NCI-H446 (cell line): ENCODE measurements around the gene IRX2.

ENCODE experiments used
- DNase-seq, 2 experiments: peaks; one replicate each; lab custom pipeline; 2025; lab: John Stamatoyannopoulos, UW

Gene IRX2

DNA sequence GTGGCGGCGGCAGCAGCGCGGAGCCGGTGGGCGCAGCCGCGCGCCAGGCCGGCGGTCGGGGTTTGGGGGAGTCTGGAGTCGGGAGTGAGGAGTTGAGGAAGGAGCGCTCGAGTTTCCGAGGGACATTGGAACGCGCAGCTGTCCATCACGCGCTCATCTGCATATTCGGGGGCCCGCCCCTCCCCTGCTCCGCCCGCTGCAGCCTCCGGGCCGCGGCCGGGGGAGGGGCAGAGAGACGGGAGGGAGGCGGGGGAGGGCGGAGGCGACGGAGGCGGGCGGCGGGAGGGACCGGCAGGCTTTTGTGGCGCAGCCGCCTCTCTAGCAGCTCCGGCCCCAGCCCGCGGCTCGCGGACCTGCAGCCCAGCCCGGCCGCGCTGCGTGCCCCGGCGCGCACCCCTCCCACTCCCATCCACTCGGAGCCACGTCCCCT lies at the start of gene IRX2:
TSS of gene IRX2 (minus strand) at position 86 of the 430 bp plus-strand sequence. CDS start 264 bp downstream, outside the sequence.
- no peak for DNase-seq

DNA sequence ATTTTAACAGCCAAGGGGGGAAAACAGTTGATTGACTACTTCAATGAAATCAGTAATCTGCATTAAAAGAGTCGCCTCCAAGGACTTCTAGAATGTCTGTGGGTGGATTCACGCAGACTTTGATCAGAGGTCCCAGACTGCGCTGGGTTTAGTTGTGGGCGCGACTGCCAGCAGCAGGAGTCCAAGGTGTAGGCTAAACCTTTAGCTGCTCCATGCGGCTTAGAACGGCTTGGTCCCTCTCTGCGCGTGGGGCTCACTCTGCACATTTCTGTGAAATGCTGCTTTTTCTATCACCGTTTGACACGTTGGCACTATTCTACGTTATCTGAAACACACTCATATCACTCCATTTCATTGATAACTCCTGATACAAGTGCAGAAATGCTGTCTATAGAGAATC lies 48.6 kb upstream of the IRX2 start:
- no peak for DNase-seq

DNA sequence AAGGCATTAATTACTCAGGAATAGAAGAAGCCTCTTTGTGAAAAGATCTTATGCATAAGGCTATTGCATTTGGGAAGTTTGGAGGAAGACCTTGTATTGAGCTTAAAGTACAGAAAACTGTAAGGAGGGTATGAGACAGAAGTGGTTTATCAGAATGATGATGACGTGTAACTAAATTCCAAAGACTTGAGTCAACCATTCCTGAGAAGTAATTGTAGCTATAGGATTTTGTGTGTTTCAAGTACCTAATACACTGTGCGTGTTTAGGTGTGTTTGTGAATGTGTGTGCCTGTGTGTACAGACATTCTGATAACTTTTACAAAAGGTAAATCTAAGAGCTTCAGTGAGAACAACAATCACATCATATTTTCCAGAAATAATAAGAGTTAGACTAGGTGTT lies 46.5 kb upstream of the IRX2 start:
- DNase-seq, result no peak

DNA sequence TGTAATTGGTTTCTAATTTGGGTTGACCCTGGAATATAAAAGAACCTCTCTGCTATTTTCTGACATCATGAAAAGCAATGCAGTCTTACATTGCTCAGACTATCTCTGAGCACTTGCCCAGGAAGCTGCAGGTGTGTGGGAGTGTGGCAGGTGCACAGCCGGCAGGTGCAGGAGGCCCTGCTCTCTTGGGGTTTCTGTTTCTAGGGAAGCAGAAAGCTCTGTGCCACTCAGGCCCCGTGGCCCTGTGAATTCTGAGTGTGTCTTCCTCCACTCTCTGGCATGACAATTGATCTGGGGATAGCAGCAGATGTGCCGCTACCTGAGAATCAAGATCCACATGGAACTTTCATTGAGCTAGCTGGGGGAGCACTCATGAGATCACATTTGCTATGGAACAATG lies 45.7 kb upstream of the IRX2 start:
- DNase-seq, result no peak

DNA sequence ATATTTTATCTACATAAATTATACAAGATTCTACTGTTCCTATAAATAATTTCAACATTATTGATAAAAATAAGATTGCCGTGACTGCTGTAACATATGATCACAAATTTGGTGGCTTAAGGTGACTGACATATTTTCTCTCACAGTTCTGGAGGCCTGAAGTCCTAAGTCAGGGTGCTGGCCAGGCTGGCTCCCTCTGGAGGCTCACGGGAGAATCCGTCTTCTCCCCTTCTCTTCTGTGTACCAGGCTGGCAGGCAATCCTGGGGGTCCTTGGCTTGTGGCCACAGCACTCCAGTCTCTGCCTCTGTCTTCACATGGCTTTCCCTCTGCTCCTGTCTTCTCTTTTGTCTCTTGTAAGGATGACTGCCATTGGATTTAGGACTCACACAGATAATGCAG lies 31.7 kb upstream of the IRX2 start:
- no peak for DNase-seq

DNA sequence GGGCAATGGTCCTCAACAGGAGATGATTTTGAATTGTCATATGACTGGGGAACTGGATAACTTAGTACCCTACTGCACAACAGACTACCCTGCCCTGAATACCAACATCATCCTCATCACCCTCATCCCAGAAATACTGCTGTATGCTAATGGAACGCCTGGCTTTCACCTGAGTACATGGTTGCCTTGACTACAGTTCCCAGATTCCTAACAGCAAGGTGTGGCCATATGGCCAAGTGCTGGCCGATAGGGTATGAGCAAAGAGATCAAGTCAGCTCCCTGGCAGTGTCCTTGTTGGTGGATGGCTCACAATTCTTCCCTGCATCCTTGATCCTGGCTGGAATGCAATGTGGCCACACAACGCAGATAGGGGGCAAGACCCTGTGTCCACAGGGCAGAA lies 31.2 kb upstream of the IRX2 start:
- no peak for DNase-seq

DNA sequence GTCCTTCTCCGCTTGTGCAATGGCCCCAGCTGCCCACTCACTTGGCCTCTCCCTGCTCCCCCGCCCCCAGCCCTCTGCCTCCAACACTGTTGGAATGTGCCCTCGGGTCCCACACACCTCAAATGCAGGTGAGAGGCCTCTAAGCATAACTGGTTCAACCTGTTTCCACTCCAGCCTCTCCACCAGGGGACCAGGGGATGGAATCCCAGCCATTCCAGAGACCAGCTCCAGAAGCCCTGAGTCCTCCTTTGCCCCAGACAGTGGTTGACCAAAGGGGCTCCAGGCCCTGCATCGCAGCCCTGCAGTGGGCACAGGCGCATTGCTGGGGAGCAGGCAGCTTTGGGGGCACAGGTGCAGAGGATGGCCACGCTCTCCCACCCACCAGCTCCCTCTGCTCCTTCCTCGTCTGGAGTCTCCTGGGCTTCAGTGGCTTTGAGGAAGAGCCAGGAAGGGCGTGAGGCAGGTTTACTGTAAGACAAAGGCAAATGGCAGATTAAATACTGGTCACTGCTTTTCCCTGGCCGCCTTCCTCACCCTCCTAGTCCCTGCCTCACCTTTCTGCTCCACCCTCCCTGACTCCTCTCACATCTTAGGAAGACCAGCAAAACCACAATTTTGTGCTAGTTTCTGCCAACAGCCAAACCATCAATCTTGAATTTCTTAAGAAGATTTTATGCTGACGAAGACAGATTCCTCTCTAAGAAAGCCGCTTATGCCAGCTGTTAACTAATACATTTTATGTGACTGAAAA lies 29.1 kb upstream of the IRX2 start:
- DNase-seq, result no peak

DNA sequence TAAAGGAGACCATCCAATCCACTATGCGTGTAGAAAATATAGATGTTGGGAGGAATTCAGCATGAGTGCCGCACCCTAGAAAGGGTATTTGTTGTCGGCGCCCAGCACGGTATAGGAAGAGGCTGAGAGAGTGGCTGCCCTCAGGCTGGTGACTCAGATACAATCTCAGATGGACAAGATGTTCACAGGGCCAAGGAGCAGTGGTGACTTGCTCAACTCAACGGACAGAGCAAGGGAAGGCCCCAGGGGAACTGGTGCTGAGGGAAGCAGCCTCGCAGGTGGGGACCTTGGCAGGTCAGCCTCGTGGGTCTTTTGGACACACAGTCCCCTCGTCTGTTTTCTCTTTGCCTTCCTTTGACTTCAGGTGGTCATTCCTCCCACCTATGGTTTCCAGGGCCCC lies 28.0 kb upstream of the IRX2 start:
- DNase-seq, result no peak

DNA sequence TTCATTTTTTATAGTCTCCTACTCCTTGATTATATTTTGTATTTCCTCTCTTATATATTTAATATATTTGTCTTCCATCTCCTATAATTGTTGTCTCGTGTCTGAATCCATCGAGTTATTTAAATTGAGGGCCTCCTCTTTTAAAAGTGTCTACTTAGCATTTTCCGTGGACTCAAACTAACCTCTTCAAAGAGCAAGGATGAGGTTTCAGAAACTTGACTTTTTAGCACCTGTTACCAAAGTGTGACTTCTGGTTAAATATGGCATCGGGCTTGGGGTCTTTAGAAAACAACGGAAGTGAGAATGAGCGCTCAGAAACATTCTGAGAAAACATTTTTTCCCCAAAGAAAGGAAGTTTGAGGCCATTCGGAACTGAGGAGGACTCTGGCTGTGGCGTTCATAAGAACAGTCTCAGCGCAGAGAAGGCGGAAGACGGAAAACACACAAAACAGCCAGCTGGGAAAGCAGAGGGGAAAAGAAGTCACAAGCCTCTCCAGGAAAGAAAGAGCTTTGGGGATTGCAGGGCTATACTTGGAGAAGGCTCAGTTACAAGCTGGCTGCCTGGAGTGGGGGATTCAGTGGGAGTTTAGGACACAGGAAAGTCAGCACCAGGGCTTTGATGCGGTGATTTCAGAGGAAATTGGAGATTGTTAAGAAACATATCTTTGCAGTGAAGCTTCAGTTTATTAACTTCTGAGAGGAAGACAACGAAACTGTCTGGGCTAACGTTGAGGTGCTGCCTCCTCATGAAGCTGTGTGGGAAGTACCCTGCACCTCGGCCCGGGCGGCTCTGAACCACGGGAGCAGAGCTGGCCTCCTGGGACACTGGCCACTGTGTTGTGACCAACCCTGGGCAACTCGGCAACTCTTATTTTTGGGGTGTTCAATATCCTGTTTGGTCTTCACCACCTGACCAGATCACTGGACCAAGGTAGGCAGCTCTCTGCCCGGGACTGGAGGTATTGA lies 25.1 kb upstream of the IRX2 start:
- no peak for DNase-seq

DNA sequence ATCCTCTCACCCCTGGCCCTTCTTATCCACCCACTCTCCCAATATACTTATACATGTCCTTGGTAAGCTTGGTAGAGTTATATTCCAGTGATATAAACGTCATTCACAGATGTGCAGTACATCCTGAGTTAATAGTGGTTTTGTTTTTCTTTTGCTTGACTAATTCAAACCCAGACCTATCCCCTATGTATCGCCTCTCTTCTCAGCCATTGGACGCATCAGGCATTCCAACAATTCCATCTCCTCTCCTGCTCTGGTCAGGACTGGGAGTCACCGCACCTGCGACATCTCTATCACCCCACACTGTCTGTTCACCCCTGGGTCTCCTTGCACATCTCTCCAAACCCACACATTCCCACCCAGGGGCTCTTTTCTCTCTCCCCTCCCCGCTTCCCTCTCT lies 21.9 kb upstream of the IRX2 start:
- no peak for DNase-seq

DNA sequence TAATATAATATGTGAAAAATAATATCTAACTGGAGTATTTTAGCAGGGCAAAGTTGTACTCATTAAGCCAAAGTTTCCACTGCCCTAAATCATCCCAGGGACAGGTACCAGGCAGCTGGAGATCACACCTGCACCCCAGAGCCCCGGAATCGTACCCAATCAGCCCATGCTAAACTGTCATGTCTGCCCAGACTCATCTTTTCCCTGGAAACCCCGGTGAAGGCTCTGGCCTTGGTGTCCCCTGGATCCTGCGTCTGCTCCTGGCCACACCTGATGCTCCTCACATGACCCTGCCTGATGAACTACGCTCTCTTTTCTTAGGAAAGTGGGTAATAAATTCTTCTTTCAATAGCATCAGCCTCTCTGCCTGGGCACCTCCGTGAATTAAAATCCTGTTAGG lies 15.6 kb upstream of the IRX2 start:
- DNase-seq, result no peak

DNA sequence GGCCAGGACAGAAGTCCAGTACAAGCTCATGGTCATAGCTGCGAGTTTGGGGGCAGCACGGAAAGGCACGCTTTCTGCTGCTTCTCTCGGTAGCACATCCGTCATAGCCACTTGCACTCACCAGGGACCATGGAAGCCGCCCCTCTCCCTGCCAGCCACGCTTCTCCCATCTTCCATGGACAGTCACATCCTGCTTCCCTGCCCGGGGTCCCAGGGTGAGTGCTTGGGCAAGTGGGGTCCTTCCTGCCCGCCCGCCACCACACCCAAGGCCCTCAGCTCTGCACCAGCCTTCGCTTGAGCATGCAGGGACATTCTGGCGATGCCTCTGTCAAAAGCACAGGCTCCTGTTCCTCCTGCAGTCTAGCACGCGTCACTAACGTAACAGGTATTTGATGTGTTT lies 13.1 kb upstream of the IRX2 start:
- DNase-seq, result no peak

DNA sequence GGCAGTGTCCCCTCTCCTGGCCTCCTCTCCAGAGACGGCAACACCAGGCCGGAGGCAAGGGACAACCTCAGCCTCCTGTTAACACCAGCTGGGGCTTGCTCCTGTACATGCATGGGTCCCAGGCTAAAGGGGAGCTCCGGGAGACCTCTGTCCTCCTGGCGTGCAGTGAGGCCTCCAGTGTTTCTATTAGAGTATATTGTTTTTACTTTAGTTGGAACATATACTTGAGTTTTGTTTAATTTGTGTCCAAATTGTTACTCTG lies 12.0 kb upstream of the IRX2 start:
- no peak for DNase-seq

DNA sequence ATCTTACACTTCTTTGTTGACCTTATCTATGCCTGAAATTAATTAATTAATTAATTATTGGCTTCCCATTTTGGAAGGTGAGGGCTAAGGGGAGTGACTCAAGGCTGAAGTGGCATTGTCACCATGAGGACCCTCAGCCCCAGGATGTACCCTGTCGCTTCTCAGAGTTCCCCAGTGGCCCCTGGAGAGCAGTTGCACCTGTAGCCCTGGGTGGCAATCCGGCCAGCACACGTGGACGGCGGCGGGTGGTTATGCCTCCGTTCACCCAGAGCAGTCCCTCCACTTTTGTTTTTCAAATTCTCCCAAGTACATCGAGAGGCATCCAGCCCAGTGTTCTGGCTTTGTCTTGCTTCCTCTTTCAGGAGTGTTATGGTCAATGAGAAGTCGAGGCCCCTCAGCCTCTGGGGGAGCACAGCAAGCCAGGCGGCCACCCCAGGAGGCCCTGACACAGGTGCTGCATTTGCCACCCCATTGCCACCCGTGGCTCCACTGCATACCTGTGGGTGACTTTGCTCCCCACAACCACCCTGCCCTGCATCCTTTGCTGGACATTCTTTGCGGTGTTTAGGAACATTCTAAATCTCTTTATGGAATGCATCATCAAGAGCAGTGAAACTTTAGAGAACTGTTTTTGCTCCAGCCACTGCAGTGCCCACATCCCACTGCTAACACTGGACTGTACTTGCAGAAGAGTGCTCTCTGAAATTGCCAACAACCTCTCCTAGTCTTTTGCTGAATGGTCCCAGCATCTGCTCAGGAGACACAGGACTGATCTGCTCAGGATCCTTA lies 11.5 kb upstream of the IRX2 start:
- DNase-seq, result no peak

DNA sequence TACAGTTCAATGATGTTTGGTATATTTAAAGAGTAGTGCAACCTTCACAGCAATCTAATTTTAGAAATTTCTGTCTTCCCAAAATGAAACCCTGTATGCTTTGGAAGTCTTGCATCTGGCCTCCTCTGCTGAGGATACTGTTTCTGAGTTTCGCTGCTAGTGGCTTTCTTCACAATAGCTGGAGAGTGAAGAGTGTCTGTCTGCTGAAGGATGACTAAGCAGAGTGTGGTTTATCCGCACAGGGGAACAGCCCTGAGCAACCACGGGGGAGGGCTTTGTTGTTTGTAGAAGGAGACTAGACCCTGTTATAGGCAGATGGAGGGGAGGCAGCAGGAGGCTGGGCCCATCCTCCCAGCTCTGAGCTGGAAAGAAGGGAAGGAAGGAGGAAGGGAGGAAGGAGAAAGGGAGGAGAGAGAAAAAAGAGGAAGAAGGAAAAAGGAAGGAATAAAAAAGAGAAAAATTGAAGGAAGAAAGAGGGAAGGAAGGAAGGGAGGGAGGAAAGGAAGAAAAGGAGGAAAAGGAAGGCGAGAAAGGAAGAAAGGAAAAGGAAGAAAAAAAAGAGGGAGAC lies 10.5 kb upstream of the IRX2 start:
- DNase-seq, result no peak

DNA sequence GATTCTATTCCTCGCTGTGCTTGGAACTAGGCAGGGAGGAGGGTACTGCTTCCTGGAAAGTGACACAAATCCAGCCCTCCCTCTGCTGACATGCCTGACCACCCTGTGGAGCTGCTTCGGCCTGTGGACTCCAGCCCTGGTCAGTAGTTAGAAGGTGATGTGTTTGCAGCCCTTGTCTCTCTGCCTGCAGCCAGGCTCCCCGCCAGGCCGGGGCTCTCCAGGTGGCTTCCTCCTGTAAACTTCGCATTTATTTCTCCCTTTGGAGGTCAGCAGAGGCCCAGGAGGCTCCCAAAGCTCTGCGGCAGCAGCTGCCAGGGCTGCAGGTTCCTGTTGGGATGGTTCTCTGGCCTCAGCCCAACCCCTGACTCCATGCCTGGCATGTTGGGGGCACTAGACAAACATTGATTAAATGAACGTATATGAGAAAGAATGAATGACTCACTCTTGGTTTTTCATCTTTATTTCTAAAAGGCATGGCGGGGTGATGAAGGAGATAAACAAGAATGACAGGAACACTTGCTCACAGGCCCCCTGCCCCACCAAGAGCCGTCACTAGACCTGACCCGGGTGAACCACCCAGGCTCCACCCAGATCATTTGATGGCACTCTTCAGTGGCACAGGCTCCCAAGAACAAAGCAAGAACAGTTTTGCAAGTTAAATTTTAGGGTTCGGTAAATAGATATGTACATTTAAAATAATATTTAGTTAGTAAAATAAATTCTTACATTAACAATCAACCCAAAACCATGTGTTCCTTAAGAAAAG lies 8.4 kb upstream of the IRX2 start:
- no peak for DNase-seq

DNA sequence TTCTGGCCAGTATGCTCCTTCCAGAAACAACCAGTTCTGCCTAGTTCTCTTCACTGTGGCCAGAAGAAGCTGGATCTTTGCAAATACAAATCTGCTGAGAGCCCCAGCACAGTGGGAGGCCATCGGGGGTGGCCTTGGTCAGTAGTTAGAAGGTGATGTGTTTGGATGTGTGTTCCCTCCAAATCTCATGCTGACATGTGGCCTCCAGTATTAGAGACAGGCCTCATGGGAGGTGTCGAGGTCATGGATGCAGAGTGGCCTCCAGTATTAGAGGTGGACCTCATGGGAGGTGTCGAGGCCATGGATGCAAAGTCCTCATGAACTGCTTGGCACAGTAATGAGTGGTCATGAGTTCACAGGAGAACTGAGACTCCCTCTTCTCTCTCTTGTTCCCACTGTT lies 7.6 kb upstream of the IRX2 start:
- no peak for DNase-seq

DNA sequence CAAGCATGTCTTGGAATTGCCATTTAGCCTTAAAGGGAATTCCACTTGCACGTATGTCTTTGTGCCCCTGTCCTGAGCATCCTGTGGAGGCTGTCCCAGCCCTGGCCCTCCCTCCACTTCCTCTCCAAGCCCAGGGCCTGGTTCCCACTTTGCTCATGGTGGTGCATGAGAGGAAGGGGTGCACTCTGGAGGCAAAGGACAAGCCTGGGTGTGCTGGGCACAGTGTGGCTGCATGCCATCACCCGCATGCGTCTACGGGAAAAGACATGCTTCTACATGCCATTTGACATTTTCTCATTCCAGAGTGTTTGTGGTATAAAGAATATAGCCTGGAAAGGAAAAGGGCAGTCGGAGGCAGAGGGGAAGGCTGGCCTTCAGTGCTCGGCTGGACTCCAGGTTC lies 7.2 kb upstream of the IRX2 start:
- no peak for DNase-seq

DNA sequence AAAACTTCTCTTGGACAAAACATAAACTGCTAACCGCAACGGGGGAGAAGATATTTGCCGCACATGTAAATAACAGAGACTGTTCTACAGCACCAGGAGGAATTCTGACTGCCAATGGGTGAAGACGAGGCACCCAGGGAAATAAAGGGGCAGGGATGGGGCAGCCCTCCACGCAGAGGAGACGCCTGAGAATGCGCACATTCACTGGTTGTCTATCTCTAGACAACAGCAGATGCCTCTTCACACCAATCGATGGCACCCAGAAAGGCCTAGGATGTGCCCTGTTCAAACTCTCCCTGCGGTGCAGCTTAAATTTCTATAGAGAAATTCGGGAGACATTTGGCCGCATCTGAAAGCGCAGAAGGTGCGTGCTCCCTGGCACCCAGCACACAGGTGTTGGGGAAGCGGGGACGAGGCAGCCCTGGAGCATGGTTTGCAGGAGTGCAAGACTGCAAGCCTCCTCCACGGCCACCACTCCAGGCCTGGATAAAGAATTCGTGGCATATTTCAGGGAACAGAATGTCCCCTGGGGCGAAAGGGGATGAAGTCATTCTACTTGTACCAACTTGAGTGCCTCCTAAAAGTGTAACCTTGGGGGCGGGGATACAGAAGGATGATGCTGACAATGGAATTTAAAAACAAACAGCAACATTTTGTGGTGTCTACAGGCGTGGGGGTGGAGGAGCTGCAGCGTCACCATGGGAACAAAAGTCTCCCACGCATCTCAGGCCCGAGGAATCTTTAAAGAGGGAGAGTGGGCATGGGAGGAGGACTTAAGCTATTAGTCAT lies 6.3 kb upstream of the IRX2 start:
- no peak for DNase-seq

DNA sequence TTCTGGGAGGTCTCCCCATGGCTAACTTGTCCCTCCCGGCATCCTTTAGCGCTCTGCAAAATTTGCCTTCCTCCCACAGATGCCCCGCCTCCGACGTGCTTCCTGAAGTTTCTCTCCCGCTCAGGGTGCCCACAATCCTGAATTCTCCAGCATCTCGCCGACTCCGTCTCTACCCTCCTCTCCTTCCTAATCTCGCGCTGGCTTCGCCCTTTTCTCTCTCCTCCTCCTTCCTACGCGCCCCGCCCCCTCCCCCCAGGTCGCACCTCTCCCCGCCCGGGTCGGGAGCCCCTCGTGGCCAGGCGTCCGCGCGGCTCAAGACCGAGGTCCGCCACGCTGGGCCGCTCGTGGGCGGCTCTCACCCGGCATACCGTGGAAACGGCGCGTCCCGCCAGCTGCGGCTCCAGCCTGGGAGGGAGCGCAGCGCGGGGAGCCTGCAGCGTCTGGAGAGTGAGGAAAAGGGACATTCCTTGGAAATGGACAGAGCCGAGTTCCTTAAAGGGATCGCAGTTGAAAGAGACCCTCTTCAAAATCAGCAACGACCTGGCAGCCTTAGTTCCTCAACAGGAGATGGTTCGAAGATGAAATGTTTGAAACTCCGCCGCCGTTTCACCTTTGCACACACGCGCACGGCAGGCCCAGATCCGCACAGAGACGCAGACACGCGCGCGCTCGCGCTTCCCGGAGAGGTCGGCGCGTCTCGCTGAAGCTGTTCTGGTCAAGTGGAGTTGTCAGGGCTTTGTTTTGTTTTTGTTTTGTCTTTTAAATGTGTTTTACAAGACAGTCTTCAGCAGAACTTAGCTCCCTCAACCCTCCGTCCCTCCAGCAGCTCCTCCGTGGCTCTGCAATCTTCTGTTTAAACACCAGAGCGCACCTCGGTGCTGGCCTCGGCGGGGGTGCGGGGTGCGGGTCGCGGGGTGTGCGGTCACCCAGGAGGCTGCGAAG lies 5.0 kb upstream of the IRX2 start:
- no peak for DNase-seq
